Sigmoid colon (tissue), 7 donors: ENCODE results near the gene SKOR1. TPM values are rescaled to one million over a fixed set of nuclear protein-coding genes. Genes with fewer than 3 reads are reported as not detected.

Experiments
- DNase-seq: peaks from one replicate; pipeline ENCODE4 v3.0.0-alpha.2; 2019
- H3K27ac ChIP-seq, 4 donors: fragments of 200-600 bp; sonication (generic); one replicate each; pipeline ENCODE4 v1.5.1; 2016 to 2019; ENCODE audit warnings: mild to moderate bottlenecking in 1 of 4
- H3K27me3 ChIP-seq, 3 donors: fragments of 200-600 bp; sonication (generic); one replicate each; pipeline ENCODE4 v1.5.1; 2019; ENCODE audit warnings: mild to moderate bottlenecking in 1 of 3
- H3K36me3 ChIP-seq, 4 donors: fragments of 200-600 bp; sonication (generic); one replicate each; pipeline ENCODE4 v1.5.1; 2016 to 2019
- H3K4me1 ChIP-seq, 4 donors: fragments of 200-600 bp; sonication (generic); one replicate each; pipeline ENCODE4 v1.5.1; 2017 to 2019
- H3K4me3 ChIP-seq, 4 donors: fragments of 200-600 bp; sonication (generic); one replicate each; pipeline ENCODE4 v1.5.1; 2017 to 2019; ENCODE audit warnings: mild to moderate bottlenecking in 2 of 4, moderate library complexity in 1 of 4
- H3K9me3 ChIP-seq, 4 donors: fragments of 200-600 bp in 3 of 4; sonication (generic) in 3 of 4; one replicate each; pipeline versions ENCODE4 v1.5.1 to v1.6.1; 2013 to 2019
- EP300 ChIP-seq, 4 donors: sonication (generic); formaldehyde crosslinking; IDR thresholded peaks; one replicate each; pipeline ENCODE4 v1.6.1; 2017; ENCODE audit warnings: antibody characterized with exemption in 4 of 4
- POLR2A ChIP-seq, 2 donors: fragments of 450-650 bp; IDR thresholded peaks; one replicate each; pipeline ENCODE4 v1.6.1; 2016; ENCODE audit warnings: antibody characterized with exemption in 2 of 2, mild to moderate bottlenecking in 2 of 2, moderate library complexity in 2 of 2
- POLR2AphosphoS5 ChIP-seq, 4 donors: sonication (generic); formaldehyde crosslinking; IDR thresholded peaks; one replicate each; pipeline ENCODE4 v1.6.1; 2017; ENCODE audit warnings: antibody characterized with exemption in 4 of 4
- WGBS, 2 donors: extraction: QIAGEN DNeasy Blood & Tissue Kit; methylation state at CpG; one replicate each; pipeline ENCODE4 v1.1.7; 2013; 5-methylcytosine and 5-hydroxymethylcytosine counted together
- intact Hi-C: fragments of 100-400 bp; cut with DNase I; formaldehyde crosslinking; loops from one replicate; pipeline ENCODE4 v1.15.1; 2023
- polyA plus RNA-seq, 3 donors: library from polyadenylated mRNA; stranded (reverse); fragments of 200-250 nt; gene quantifications; one replicate each; pipeline ENCODE4 v1.2.3, GENCODE V29; 2013
- total RNA-seq, 4 donors: library from RNA; depleted of rRNA; stranded (reverse); fragments of >200 nt; gene quantifications; one replicate each; pipeline ENCODE4 v1.1.0, GENCODE V29; 2016
- TF ChIP-seq, protein P1 (sequence below), 4 experiments: fragments of 450-650 bp in 3 of 4; fragments of 200-600 bp in 1 of 4; IDR thresholded peaks; one replicate each; pipeline ENCODE4 v1.5.1; 2016 to 2019; ENCODE audit warnings: antibody characterized with exemption in 4 of 4, mild to moderate bottlenecking in 3 of 4, moderate library complexity in 2 of 4
- donor health status: healthy with polysubstance abuse.
- donor health status: Bipolar disorder and iron deficiency.
- donor health status: healthy.

SKOR1 gene
- total and polyA plus RNA-seq, 7 donors, result 0.25 to 1.6 (median 1.0) TPM; not detected in 3

DNA sequence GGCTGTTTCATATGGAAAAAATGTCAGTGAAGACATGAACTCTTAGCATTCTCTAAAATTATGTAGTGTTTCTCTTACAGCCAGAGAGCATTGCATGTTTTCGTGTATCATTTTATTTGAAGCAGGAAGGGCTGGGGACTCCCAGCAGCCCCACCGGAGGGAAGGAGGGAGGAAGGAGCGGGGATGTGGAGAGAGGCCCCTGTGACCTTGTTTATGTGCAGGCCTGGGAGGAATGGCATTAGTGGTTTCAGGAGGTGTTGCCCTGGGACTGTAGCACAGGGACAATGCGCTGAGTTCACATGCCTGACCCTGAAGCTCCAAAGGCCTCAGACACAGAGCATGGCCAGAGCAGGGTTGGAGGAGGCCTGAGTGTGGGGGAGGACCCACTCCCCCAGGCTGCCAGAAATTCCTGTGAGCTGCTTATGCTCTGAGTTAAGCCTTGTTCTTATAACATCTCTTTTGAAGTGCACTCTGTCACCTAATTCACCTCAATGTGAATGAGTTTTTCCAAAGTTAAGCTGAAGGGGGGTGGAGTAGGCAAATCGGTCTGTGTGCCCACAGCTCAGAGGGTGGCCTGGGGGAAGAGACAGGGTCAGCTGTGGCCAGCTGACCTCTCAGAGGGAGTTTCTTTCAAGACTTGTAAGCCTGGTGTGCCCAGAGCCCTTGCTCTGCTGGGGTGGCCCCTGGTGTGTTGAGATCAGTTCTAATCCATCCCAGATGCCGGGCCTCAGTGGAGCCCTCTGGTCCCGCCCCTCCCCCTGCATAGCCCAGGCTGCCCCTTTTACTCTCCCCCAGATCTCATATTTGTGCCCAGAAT is 18.5 kb downstream of the SKOR1 start:
- DNase-seq, result peak; percentile 70
- no peaks in the 10 kb centered on the region for H3K36me3 ChIP-seq
- H3K27me3 ChIP-seq, result no peaks in the 10 kb centered on the region
- WGBS, 2 donors, result 88 to 92% methylated on average over 7 of the region's 7 CpGs
- no peaks in the 10 kb centered on the region for H3K9me3 ChIP-seq
- peaks cover 0 to 56% (median 38%) of the 10 kb centered on the region in 4 donors for H3K4me1 ChIP-seq
- intact Hi-C loops, result no loop called here
- peak overlapping the region in 3 of 4 donors; percentile 44 to 67 (median 64) for H3K27ac ChIP-seq
- no peak overlapping the region for H3K4me3 ChIP-seq
- TF ChIP-seq POLR2AphosphoS5 (IDR thresholded peaks at IDR 0.05), result no peak
- TF ChIP-seq, protein P1, sequence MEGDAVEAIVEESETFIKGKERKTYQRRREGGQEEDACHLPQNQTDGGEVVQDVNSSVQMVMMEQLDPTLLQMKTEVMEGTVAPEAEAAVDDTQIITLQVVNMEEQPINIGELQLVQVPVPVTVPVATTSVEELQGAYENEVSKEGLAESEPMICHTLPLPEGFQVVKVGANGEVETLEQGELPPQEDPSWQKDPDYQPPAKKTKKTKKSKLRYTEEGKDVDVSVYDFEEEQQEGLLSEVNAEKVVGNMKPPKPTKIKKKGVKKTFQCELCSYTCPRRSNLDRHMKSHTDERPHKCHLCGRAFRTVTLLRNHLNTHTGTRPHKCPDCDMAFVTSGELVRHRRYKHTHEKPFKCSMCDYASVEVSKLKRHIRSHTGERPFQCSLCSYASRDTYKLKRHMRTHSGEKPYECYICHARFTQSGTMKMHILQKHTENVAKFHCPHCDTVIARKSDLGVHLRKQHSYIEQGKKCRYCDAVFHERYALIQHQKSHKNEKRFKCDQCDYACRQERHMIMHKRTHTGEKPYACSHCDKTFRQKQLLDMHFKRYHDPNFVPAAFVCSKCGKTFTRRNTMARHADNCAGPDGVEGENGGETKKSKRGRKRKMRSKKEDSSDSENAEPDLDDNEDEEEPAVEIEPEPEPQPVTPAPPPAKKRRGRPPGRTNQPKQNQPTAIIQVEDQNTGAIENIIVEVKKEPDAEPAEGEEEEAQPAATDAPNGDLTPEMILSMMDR (IDR thresholded peaks at IDR 0.05), result no peak
- no peak for TF ChIP-seq EP300 (IDR thresholded peaks at IDR 0.05)
- TF ChIP-seq POLR2A (IDR thresholded peaks at IDR 0.05), result no peak

DNA sequence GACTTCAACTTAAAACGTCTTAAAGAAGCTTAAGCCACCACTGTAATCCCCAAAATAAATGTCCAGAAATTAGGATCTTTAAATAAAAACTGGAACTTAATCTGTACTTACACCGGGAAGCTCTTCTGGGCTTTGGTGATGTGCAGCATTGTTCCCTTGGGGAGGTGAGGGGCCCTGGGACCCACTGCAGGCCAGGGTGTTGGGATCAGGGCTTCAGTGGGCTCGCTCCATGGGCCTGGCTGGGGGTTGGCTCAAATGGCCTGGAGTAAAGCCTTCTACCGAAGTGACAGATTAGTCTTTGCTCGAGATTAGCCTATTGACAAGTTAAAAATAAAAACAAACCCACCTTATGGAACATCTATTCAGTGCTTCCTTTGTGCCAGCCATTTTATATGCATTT is 20.7 kb downstream of the SKOR1 start:
- WGBS, 2 donors, result 89 to 93% methylated on average over 5 of the region's 5 CpGs
- Histone ChIP-seq H3K4me1 (peaks cover 0 to 49% (median 30%) of the 10 kb centered on the region in 4 donors), H3K36me3 (no peaks in the 10 kb centered on the region), H3K27ac (no peak overlapping the region), H3K9me3 (peaks cover 0 to 6% (median 0%) of the 10 kb centered on the region in 4 donors), H3K4me3 (no peak overlapping the region), H3K27me3 (no peaks in the 10 kb centered on the region)
- DNase-seq, result no peak
- TF ChIP-seq POLR2AphosphoS5 (IDR thresholded peaks at IDR 0.05) (no peak), EP300 (IDR thresholded peaks at IDR 0.05) (no peak), POLR2A (IDR thresholded peaks at IDR 0.05) (no peak)
- TF ChIP-seq, protein P1 (IDR thresholded peaks at IDR 0.05), result no peak
- intact Hi-C loops, result no loop called here

DNA sequence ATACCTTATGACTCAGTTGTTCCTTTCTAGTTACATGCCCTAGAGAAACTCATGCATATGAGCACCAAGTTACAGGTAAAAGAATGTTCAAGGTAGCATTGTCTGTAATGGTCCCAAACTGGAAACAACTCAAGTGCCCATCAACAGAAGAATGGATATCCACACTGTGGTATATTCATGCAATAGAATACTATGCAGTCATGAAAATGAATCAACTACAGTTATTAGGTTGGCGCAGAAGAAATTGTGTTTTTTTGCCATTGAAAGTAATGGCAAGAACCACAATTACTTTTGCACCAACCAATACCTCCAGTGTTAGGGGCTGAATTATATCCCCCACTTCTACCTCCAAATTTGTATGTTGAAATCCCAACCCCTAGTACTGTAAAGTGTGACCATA is 24.2 kb downstream of the SKOR1 start:
- no peak for TF ChIP-seq EP300 (IDR thresholded peaks at IDR 0.05)
- no peak for TF ChIP-seq POLR2AphosphoS5 (IDR thresholded peaks at IDR 0.05)
- TF ChIP-seq POLR2A (IDR thresholded peaks at IDR 0.05), result no peak
- TF ChIP-seq, protein P1 (IDR thresholded peaks at IDR 0.05), result no peak
- intact Hi-C loops, result no loop called here
- 98% methylated on average over 1 of the region's 1 CpG for WGBS, 2 donors
- Histone ChIP-seq H3K36me3 (no peaks in the 10 kb centered on the region), H3K9me3 (peaks cover 0 to 6% (median 0%) of the 10 kb centered on the region in 4 donors), H3K27me3 (no peaks in the 10 kb centered on the region), H3K4me3 (no peak overlapping the region), H3K27ac (no peak overlapping the region), H3K4me1 (peaks cover 0 to 20% (median 8%) of the 10 kb centered on the region in 4 donors)
- no peak for DNase-seq

DNA sequence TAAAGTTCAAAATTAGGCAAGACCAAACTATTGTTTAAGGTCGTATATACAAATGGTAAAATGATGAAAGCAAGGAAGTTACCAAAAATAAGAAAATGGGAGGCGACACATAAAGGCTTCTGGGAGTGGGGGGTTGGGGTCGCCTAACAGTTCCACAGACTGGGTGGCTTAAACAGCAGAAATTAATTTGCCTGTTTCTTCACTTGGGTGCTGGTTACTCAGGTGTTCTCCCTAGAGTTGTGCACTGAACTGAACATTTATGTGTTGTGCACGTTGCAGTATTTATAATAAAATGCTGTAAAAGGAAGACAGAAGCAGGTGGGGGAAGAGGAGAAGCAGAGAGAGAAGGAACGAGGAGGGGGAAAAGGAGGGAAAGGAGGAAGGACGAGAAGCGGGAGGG is 25.0 kb downstream of the SKOR1 start:
- 50 to 65% methylated on average over 7 of the region's 7 CpGs for WGBS, 2 donors
- H3K4me1 ChIP-seq, result peaks cover 0 to 17% (median 8%) of the 10 kb centered on the region in 4 donors
- no peaks in the 10 kb centered on the region for H3K36me3 ChIP-seq
- intact Hi-C loops, result no loop called here
- no peaks in the 10 kb centered on the region for H3K27me3 ChIP-seq
- no peak overlapping the region for H3K4me3 ChIP-seq
- TF ChIP-seq EP300 (IDR thresholded peaks at IDR 0.05) (no peak), POLR2A (IDR thresholded peaks at IDR 0.05) (no peak)
- TF ChIP-seq, protein P1 (IDR thresholded peaks at IDR 0.05), result no peak
- no peak overlapping the region for H3K27ac ChIP-seq
- no peak for DNase-seq
- peaks cover 0 to 6% (median 0%) of the 10 kb centered on the region in 4 donors for H3K9me3 ChIP-seq
